ENCODE measurements around the gene CDKAL1. TPM values are rescaled to one million over a fixed set of nuclear protein-coding genes. Genes with fewer than 3 reads are reported as not detected.

CDKAL1 gene
- total and polyA plus RNA-seq, 2 donors (not counting 3 experiments of a cell fraction or from before 2014, with no cell fraction given): 6.1 to 20.5 TPM

DNA sequence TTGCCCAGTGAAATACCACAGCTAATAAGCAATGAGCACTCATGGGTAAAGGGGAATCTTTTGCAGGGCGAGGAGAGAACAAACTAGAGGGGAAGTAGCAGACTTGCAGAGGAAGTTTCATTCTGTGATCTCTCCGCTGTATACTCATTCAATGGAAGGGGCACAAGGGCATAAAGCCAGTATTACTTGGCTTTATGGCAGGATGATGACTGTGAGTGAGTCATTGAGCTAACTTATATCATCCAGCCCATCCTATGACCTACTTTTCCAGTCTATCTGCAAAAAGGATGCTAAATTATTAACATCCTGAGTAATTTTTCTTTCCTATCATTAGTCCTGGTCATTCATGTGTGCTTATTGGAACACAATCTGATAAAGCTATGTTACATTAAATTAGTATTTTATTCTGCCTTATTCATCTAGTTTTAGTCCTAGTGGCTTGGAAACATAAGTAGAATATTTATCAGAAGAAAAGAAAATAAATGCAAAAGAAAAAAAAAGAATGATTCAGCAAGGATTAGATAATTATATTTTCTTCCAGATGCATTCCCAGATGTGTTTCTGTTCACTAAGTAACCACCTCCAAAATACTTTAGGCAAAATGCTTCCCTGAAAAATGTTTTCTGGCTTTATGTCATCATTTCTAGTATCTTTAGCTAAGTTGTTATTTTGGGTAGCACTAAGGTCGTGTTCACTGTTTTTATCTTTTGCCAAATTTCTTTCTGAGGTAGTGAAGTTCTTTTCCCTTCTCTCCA, 471.7 kb downstream of the CDKAL1 start:
- DNase-seq (ENCODE audit: low read depth, low spot score) (peak; percentile 94), FAIRE-seq (peak; percentile 61)
- TF ChIP-seq POLR2AphosphoS5 (IDR thresholded peaks at IDR 0.05; ENCODE audit: insufficient read depth, low read depth, low read length) (peak; percentile 88), MYC (IDR thresholded peaks at IDR 0.05; ENCODE audit: low read depth, low read length) (no peak), FOS (IDR thresholded peaks at IDR 0.05; ENCODE audit: borderline replicate concordance, insufficient read depth, low read length) (peak; percentile 99), POLR2A (IDR thresholded peaks at IDR 0.05; ENCODE audit: low read depth, low read length) (peak; percentile 27), GATA2 (IDR thresholded peaks at IDR 0.05; ENCODE audit: insufficient read depth, insufficient read length, low read depth, low read length) (peak; percentile 75), JUN (IDR thresholded peaks at IDR 0.05; ENCODE audit: borderline replicate concordance, insufficient read depth, insufficient read length, low read depth) (peak; percentile 96)
- TF ChIP-seq, protein P1, sequence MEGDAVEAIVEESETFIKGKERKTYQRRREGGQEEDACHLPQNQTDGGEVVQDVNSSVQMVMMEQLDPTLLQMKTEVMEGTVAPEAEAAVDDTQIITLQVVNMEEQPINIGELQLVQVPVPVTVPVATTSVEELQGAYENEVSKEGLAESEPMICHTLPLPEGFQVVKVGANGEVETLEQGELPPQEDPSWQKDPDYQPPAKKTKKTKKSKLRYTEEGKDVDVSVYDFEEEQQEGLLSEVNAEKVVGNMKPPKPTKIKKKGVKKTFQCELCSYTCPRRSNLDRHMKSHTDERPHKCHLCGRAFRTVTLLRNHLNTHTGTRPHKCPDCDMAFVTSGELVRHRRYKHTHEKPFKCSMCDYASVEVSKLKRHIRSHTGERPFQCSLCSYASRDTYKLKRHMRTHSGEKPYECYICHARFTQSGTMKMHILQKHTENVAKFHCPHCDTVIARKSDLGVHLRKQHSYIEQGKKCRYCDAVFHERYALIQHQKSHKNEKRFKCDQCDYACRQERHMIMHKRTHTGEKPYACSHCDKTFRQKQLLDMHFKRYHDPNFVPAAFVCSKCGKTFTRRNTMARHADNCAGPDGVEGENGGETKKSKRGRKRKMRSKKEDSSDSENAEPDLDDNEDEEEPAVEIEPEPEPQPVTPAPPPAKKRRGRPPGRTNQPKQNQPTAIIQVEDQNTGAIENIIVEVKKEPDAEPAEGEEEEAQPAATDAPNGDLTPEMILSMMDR (IDR thresholded peaks at IDR 0.05; ENCODE audit: extremely low read depth in 1 of 2, insufficient read depth in 1 of 2, low read depth in 1 of 2, low read length in 2 of 2): no peak
- no peak overlapping the region for H3K9ac ChIP-seq (replicated peaks; ENCODE audit: extremely low read depth, insufficient read depth, low read length)
- dilution Hi-C loops (cut with MboI; ENCODE audit: extremely low pct_ligation_motif_present, low sequenced_read_pairs) (no loop called here), intact Hi-C loops (cut with micrococcal nuclease) (loop anchor here (1.0 to 10.0 kb wide), 5 partner anchors 16 to 441 kb away; no protein-coding TSS in a partner anchor)
- TSS peak; percentile 32 for BruUV-seq (replicated peaks)
- H3K27me3 ChIP-seq (ENCODE audit: control insufficient read depth in 2 of 2, insufficient read depth in 2 of 2, low read length in 2 of 2): no peaks in the 10 kb centered on the region
- H3K4me1 ChIP-seq (ENCODE audit: control insufficient read depth, extremely low read depth, insufficient read depth, low read length): peaks cover 34% of the 10 kb centered on the region
- no peaks in the 10 kb centered on the region for H3K9me1 ChIP-seq (replicated peaks; ENCODE audit: control insufficient read depth, extremely low read depth, insufficient read depth, low read length)
- no peaks in the 10 kb centered on the region for H3K79me2 ChIP-seq (ENCODE audit: control insufficient read depth, insufficient read depth, low read length)
- no peaks in the 10 kb centered on the region for H4K20me1 ChIP-seq (replicated peaks; ENCODE audit: control insufficient read depth, extremely low read depth, insufficient read depth, low read length)
- peak overlapping the region; percentile 96 for H3K27ac ChIP-seq (ENCODE audit: insufficient read depth, low read depth, low read length)
- no peak overlapping the region for H3K4me3 ChIP-seq (replicated peaks in 1 of 3; ENCODE audit: insufficient read depth in 1 of 3, low read depth in 1 of 3, low read length in 3 of 3)
- peak overlapping the region; percentile 60 for H3K4me2 ChIP-seq (ENCODE audit: insufficient read depth, low read length)
- no peaks in the 10 kb centered on the region for H3K9me3 ChIP-seq (replicated peaks; ENCODE audit: control insufficient read depth, insufficient read depth, low read length)
- ChIA-PET CTCF (interaction anchor here (1.2 to 1.6 kb wide), 4 partner anchors 10 to 583 kb away, joined by 4 to 6 read pairs (median 5); no protein-coding TSS in a partner anchor), POLR2A (no interaction called here)
- no peaks in the 10 kb centered on the region for H3K36me3 ChIP-seq (ENCODE audit: control insufficient read depth in 2 of 2, extremely low read depth in 1 of 2, insufficient read depth in 2 of 2, low read length in 2 of 2)
- H2AFZ ChIP-seq (ENCODE audit: low read depth, low read length): no peak overlapping the region
